Activated naive CD8-positive, alpha-beta T cell treated with anti-CD3 and anti-CD28 coated beads, Interleukin-2, amount 10 ng/mL, durations not matched to agents 7 days and 5 days (primary cell): ENCODE data around the gene RAD9A. TPM values are rescaled to one million over a fixed set of nuclear protein-coding genes. Genes with fewer than 3 reads are reported as not detected.

Experiments
- ATAC-seq: fragments of 150-1000 bp; cut with Tn5 transposase; one replicate; pipeline ENCODE4 v1.10.0; 2021; ENCODE audit warnings: low read depth, moderate library complexity
- POLR2A ChIA-PET: fragments of 350-600 bp; sonication (Branson Sonifier 250); formaldehyde crosslinking; loops from one replicate; lab custom pipeline; 2021; ENCODE audit warnings: antibody characterized with exemption; lab: Charles Lee
- DNase-seq: peaks from one replicate; pipeline ENCODE4 v3.0.0; 2021
- H3K27ac Mint-ChIP-seq: one replicate; pipeline ENCODE4 v1.8.0; 2022; ENCODE audit warnings: mild to moderate bottlenecking, mixed read lengths
- H3K27me3 Mint-ChIP-seq: one replicate; pipeline ENCODE4 v1.8.0; 2022; ENCODE audit warnings: mild to moderate bottlenecking, moderate library complexity, mixed read lengths
- H3K36me3 Mint-ChIP-seq: one replicate; pipeline ENCODE4 v1.8.0; 2021; ENCODE audit warnings: mild to moderate bottlenecking, mixed read lengths
- H3K4me1 Mint-ChIP-seq: one replicate; pipeline ENCODE4 v1.8.0; 2021; ENCODE audit warnings: mixed read lengths
- H3K4me3 Mint-ChIP-seq: one replicate; pipeline ENCODE4 v1.8.0; 2022; ENCODE audit warnings: mild to moderate bottlenecking, moderate library complexity, mixed read lengths
- H3K9me3 Mint-ChIP-seq: one replicate; pipeline ENCODE4 v1.8.0; 2021; ENCODE audit warnings: mixed read lengths
- total RNA-seq, 2 experiments: library from RNA; stranded (reverse); gene quantifications; one replicate each; pipeline ENCODE4 v1.2.3, GENCODE V29; 2021

The RAD9A gene
- total RNA-seq, 2 experiments from 2014 or later: 65.3 to 67.1 TPM

DNA sequence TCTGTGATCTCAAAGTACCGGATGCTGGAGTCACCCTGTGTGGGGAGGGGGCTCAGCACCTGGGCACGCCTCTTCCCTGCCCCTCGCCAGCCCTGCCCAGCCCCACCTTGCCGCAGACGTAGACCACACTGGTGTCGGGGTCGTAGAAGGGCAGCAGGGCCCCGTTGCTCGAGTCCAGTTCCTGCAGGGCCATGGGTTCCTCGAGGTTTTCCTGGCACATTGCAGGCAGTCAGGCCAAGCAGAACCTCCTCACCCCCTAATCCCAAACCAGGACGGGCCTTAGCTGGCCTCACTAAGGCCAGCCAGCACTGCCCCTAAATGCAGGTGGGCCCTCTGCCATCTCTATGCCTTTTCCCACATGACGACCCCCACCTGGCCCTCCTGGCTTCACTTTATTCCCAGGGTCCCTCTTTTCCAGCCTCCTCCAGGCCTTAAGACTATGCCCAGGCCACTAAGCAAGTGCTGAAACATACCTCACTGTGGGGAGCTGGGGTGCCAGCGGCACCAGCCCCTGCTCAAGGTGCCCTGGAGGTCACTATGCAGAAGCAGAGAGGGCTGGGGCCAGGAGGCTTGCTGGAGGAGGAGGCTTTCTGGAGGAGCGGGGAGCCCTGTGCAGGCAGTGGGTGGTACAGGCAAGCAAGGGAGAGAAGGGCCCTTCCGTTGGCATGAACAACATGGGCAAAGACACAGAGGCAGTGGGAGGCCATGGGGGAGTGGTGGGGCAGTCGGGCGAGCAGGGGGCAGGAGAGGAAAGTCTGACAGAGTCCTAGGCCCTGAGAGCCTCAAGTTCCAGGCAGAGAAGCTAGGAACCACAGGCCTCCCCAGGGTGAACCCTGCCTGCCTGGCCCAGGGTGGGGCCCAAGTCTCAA is 48.7 kb downstream of the RAD9A start:
- Mint-ChIP-seq H3K27me3 (no peaks in the 10 kb centered on the region), H3K27ac (peak overlapping the region; percentile 96), H3K36me3 (peaks cover 25% of the 10 kb centered on the region), H3K4me3 (peak overlapping the region; percentile 98), H3K9me3 (no peaks in the 10 kb centered on the region), H3K4me1 (peaks cover 39% of the 10 kb centered on the region)
- POLR2A ChIA-PET: interaction anchor here (0.8 to 16.3 kb wide), 9 partner anchors 9 to 49 kb away, joined by 4 to 491 read pairs (median 6); partner anchors contain the start of genes AIP, CARNS1, PPP1CA and RAD9A
- DNase-seq (no peak), ATAC-seq (no peak)

DNA sequence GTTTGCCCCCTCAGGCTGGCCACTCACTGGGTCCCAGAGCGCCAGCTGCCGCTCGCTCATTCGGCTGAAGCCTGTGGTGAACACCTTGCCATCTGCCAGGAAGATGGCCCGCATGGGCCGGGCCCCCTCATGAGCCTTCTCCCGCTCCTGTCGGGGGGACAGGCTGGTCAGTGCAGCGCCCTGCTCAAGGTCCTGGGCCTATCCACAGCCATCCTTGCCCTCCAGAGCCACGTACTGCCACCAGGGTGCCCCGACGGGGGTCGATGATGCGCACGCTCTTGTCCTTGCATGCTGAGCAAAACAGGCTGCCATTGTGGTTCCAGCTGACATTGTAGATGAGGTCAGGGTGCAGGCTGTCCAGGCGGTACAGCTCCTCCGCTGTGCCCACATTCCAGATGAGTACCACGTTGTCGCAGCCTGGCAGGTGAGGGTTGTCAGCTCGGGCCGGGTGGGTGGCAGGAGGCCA is 49.3 kb downstream of the RAD9A start:
- POLR2A ChIA-PET: interaction anchor here (0.8 to 16.3 kb wide), 8 partner anchors 10 to 42 kb away, joined by 4 to 491 read pairs (median 5); partner anchors contain the start of genes AIP, CARNS1, PPP1CA and RPS6KB2
- H3K36me3 Mint-ChIP-seq: peaks cover 20% of the 10 kb centered on the region
- peak overlapping the region; percentile 37 for H3K4me3 Mint-ChIP-seq
- H3K4me1 Mint-ChIP-seq: peaks cover 44% of the 10 kb centered on the region
- no peak for DNase-seq
- H3K27me3 Mint-ChIP-seq: no peaks in the 10 kb centered on the region
- H3K27ac Mint-ChIP-seq: peak overlapping the region; percentile 96
- ATAC-seq: no peak
- no peaks in the 10 kb centered on the region for H3K9me3 Mint-ChIP-seq

- no peak overlapping the region for H3K4me3 Mint-ChIP-seq
- no peaks in the 10 kb centered on the region for H3K9me3 Mint-ChIP-seq
- H3K36me3 Mint-ChIP-seq: peaks cover 14% of the 10 kb centered on the region
- POLR2A ChIA-PET: interaction anchor here (1.4 to 16.3 kb wide), 7 partner anchors 11 to 42 kb away, joined by 4 to 491 read pairs (median 6); partner anchors contain the start of genes AIP, CARNS1, PPP1CA and TBC1D10C
- peak overlapping the region; percentile 87 for H3K27ac Mint-ChIP-seq
- no peaks in the 10 kb centered on the region for H3K27me3 Mint-ChIP-seq
- peaks cover 46% of the 10 kb centered on the region for H3K4me1 Mint-ChIP-seq
- DNase-seq: no peak
- ATAC-seq: no peak
Observed at GRCh38 chr11:67441731-67442351, 50.1 kb downstream of the RAD9A start.

DNA sequence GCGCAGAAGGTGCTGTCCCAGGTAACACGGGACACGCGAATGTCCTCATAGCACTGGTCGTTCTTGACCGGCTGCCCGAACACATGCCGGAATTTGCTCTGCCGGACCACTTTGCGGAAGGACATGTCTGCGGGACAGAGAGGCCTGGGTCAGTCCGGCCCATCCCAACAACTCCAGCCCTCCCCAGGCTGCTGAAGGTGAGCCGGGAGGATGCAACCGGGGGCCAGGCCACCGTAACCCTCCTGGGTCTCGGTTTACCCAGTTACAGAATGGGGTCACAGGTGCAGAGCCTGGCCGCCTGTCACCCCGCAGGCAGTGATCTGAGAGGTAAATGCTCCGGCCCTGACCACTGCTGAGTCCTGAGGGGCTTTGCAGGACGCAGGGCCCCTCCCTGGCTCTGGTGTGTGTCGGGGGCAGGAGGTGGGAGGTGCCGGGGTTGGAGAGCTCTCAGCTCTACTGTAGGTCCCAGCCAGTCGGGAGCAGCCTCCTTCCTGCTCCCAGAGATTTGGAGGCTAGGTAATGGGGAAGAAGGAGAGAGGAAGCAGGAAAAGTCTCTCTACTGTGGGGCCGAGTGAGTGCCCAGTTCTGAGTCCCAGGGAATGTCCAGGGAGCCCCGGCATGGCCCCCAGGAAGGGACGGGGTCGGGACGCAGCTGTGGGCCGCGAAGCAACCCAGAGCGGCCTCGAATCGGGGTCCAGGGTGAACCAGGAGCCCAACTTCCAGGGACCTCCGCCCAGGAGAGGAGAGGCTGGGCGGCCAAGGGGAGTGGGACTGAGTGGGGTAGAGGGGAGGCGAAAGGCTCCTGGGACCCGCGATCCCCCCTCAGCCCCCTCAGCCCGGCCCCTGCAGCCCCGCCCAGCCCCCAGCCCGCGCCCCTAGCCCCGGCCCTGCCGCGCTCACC is 51.0 kb downstream of the RAD9A start:
- peak overlapping the region; percentile 61 for H3K4me3 Mint-ChIP-seq
- ATAC-seq (no peak), DNase-seq (no peak)
- no peaks in the 10 kb centered on the region for H3K27me3 Mint-ChIP-seq
- H3K27ac Mint-ChIP-seq: peak overlapping the region; percentile 87
- H3K4me1 Mint-ChIP-seq: peaks cover 46% of the 10 kb centered on the region
- no peaks in the 10 kb centered on the region for H3K9me3 Mint-ChIP-seq
- POLR2A ChIA-PET: interaction anchor here (0.8 to 2.7 kb wide), 7 partner anchors 8 to 50 kb away, joined by 3 to 9 read pairs (median 3); partner anchors contain the start of genes AIP and TBC1D10C
- peaks cover 11% of the 10 kb centered on the region for H3K36me3 Mint-ChIP-seq

DNA sequence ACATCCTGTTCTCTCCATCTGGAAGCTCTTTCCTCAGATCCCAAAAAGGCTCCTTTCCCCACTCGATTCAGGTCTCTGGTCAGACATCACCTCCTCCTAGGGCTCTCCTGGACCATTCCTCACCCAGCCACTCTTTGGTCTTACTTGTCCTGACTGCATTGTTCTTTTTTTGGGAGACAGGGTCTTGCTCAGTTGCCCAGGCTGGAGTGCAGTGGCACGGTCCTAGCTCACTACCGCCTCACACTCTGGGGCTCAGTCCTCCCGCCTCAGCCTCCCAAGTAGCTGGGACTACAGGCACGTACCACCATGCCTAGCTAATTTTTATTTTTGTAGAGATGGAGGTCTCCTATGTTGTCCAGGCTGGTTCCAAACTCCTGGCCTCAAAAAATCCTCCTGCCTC is 53.7 kb downstream of the RAD9A start:
- Mint-ChIP-seq H3K4me1 (peaks cover 33% of the 10 kb centered on the region), H3K9me3 (no peaks in the 10 kb centered on the region), H3K36me3 (no peaks in the 10 kb centered on the region), H3K27me3 (peaks cover 5% of the 10 kb centered on the region), H3K4me3 (peak overlapping the region; percentile 81), H3K27ac (peak overlapping the region; percentile 86)
- POLR2A ChIA-PET: interaction anchor here (0.6 to 1.9 kb wide), 3 partner anchors 8 to 147 kb away, joined by 3 to 6 read pairs (median 3); partner anchors contain the start of gene PTPRCAP
- ATAC-seq: no peak
- no peak for DNase-seq

Other genes starting within 250 kb of the RAD9A start
- gene GRK2, start 125.5 kb upstream of the RAD9A start, total RNA-seq: 100 to 1,000 TPM; 325 to 341 TPM
- gene ANKRD13D, start 102.7 kb upstream of the RAD9A start, total RNA-seq: 100 to 1,000 TPM; 185 to 207 TPM
- gene SSH3, start 88.5 kb upstream of the RAD9A start, total RNA-seq: 10 to 100 TPM; 24.6 to 27.0 TPM
- 10 to 100 TPM; 73.2 to 78.2 TPM for gene POLD4, start 38.4 kb upstream of the RAD9A start, total RNA-seq
- gene CLCF1, start 18.4 kb upstream of the RAD9A start, total RNA-seq: 1 to 10 TPM; 4.3 to 4.7 TPM
- gene PPP1CA, start 9.9 kb downstream of the RAD9A start, total RNA-seq: 100 to 1,000 TPM; 290 to 311 TPM
- 100 to 1,000 TPM; 359 to 367 TPM for gene TBC1D10C, start 12.1 kb downstream of the RAD9A start, total RNA-seq
- gene CARNS1, start 23.7 kb downstream of the RAD9A start, total RNA-seq: 1 to 10 TPM; 5.5 to 5.6 TPM
- 10 to 100 TPM; 69.0 to 71.4 TPM for gene RPS6KB2, start 36.5 kb downstream of the RAD9A start, total RNA-seq
- 100 to 1,000 TPM; 351 to 371 TPM for gene PTPRCAP, start 45.7 kb downstream of the RAD9A start, total RNA-seq
- 100 to 1,000 TPM; 168 to 195 TPM for gene CORO1B, start 51.5 kb downstream of the RAD9A start, total RNA-seq
- gene GPR152, start 60.7 kb downstream of the RAD9A start, total RNA-seq: not detected
- gene CABP4, start 63.4 kb downstream of the RAD9A start, total RNA-seq: 1 to 10 TPM; 2.8 to 3.0 TPM
- gene TMEM134, start 77.3 kb downstream of the RAD9A start, total RNA-seq: 10 to 100 TPM; 63.2 to 69.1 TPM
- 100 to 1,000 TPM; 161 to 166 TPM for gene AIP, start 91.0 kb downstream of the RAD9A start, total RNA-seq
- gene PITPNM1, start 113.4 kb downstream of the RAD9A start, total RNA-seq: 100 to 1,000 TPM; 125 to 132 TPM
- gene CDK2AP2, start 116.2 kb downstream of the RAD9A start, total RNA-seq: 100 to 1,000 TPM in 1 of 2 experiments, 10 to 100 TPM in 1; 94.6 to 101 TPM
- not detected for gene CABP2, start 131.5 kb downstream of the RAD9A start, total RNA-seq
- 100 to 1,000 TPM; 211 to 219 TPM for gene GSTP1, start 191.8 kb downstream of the RAD9A start, total RNA-seq
- 100 to 1,000 TPM; 211 to 219 TPM for gene NDUFV1, start 214.9 kb downstream of the RAD9A start, total RNA-seq
- 10 to 100 TPM; 10.9 to 12.4 TPM for gene NUDT8, start 238.0 kb downstream of the RAD9A start, total RNA-seq
- gene TBX10, start 247.8 kb downstream of the RAD9A start, total RNA-seq: not detected